Caco-2 (cell line): Measurements from ENCODE around the gene SMURF2. TPM values are rescaled to one million over a fixed set of nuclear protein-coding genes. Genes with fewer than 3 reads are reported as not detected.

Experiments used
- BruUV-seq: library from RNA; stranded (reverse); fragments of 400-500 nt; replicated peaks from 2 replicates; lab custom pipeline; 2021; lab: Mats Ljungman, UMichigan
- CTCF ChIA-PET: fragments of 300-600 bp; sonication (Branson Sonifier 250); formaldehyde crosslinking; loops from one replicate; lab custom pipeline; 2022; ENCODE audit warnings: antibody characterized with exemption; lab: Charles Lee
- POLR2A ChIA-PET: fragments of 300-600 bp; sonication (Branson Sonifier 250); formaldehyde crosslinking; loops from one replicate; lab custom pipeline; 2022; ENCODE audit warnings: antibody characterized with exemption; lab: Charles Lee
- DNase-seq, 2 experiments: peaks; one replicate each; pipeline versions ENCODE4 v3.0.0 to v3.0.0-alpha.2; 2020 to 2022
- H3K27me3 ChIP-seq: replicated peaks from 2 replicates; pipeline ENCODE4 v1.6.0; 2011; ENCODE audit warnings: low read length; ENCODE audit not compliant: control insufficient read depth, insufficient read depth
- H3K36me3 ChIP-seq: 2 replicates; pipeline ENCODE4 v1.5.1; 2011; ENCODE audit warnings: low read length; ENCODE audit not compliant: control insufficient read depth, insufficient read depth
- H3K4me1 ChIP-seq: fragments of 250-450 bp; sonication (Bioruptor Pico); 2 replicates; pipeline ENCODE4 v1.5.1; 2020; ENCODE audit warnings: mild to moderate bottlenecking
- H3K4me3 ChIP-seq: 2 replicates; pipeline ENCODE4 v1.5.1; 2011; ENCODE audit warnings: low read depth, mild to moderate bottlenecking, control low read depth, low read length
- H3K9me3 ChIP-seq: fragments of 250-450 bp; sonication (Bioruptor Pico); 2 replicates; pipeline ENCODE4 v1.5.1; 2020; ENCODE audit warnings: mild to moderate bottlenecking, moderate library complexity
- H3K27ac Mint-ChIP-seq: one replicate; pipeline ENCODE4 v1.8.0; 2022; ENCODE audit warnings: mixed read lengths; ENCODE audit not compliant: unreplicated experiment
- H3K27me3 Mint-ChIP-seq: one replicate; pipeline ENCODE4 v1.8.0; 2022; ENCODE audit warnings: mixed read lengths; ENCODE audit not compliant: insufficient read depth, unreplicated experiment
- H3K36me3 Mint-ChIP-seq: one replicate; pipeline ENCODE4 v1.8.0; 2022; ENCODE audit warnings: mild to moderate bottlenecking, mixed read lengths; ENCODE audit not compliant: insufficient read depth, unreplicated experiment
- H3K4me1 Mint-ChIP-seq: one replicate; pipeline ENCODE4 v1.8.0; 2022; ENCODE audit warnings: low read depth, mixed read lengths; ENCODE audit not compliant: unreplicated experiment
- H3K4me3 Mint-ChIP-seq: one replicate; pipeline ENCODE4 v1.8.0; 2022; ENCODE audit warnings: mild to moderate bottlenecking, moderate library complexity, mixed read lengths; ENCODE audit not compliant: unreplicated experiment
- H3K9me3 Mint-ChIP-seq: one replicate; pipeline ENCODE4 v1.8.0; 2022; ENCODE audit warnings: mixed read lengths; ENCODE audit not compliant: unreplicated experiment
- CTCF ChIP-seq, 2 experiments: fragments of 200-600 bp in 1 of 2; IDR thresholded peaks; 1 replicate in 1 of 2; 2 replicates in 1 of 2; pipeline versions ENCODE4 v1.5.1 to v1.8.0; 2011 to 2022; ENCODE audit warnings: antibody characterized with exemption in 1 of 2, control low read depth in 1 of 2, inconsistent platforms in 1 of 2, low read depth in 1 of 2, low read length in 1 of 2, mild to moderate bottlenecking in 1 of 2, moderate library complexity in 1 of 2; ENCODE audit not compliant: insufficient read depth in 1 of 2, severe bottlenecking in 1 of 2, unreplicated experiment in 1 of 2
- intact Hi-C: fragments of 100-400 bp; cut with micrococcal nuclease; formaldehyde crosslinking; loops from one replicate; pipeline ENCODE4 v1.10.0; 2022; ENCODE audit not compliant: unreplicated experiment
- total RNA-seq: library from RNA; stranded (reverse); gene quantifications from 2 replicates; pipeline ENCODE4 v1.2.3, GENCODE V29; 2022

SMURF2 gene
- total RNA-seq, 1 experiment from 2014 or later = 26.9 TPM

GRCh38 chr17:64658931-64659330 lies 3.2 kb downstream of the SMURF2 start:
- CTCF ChIA-PET = no interaction called here
- TF ChIP-seq CTCF (IDR thresholded peaks at IDR 0.05; ENCODE audit: insufficient read depth in 1 of 2, low read depth in 1 of 2, low read length in 1 of 2, severe bottlenecking in 1 of 2, unreplicated experiment in 1 of 2) = no peak
- BruUV-seq = no TSS peak
- Histone ChIP-seq H3K4me1 (no peaks in the 10 kb centered on the region), H3K36me3 (no peaks in the 10 kb centered on the region), H3K9me3 (no peaks in the 10 kb centered on the region), H3K4me3 (no peak overlapping the region), H3K27me3 (no peaks in the 10 kb centered on the region)
- H3K9me3 Mint-ChIP-seq = no peaks in the 10 kb centered on the region
- intact Hi-C loops = no loop called here
- peaks cover 20% of the 10 kb centered on the region for H3K36me3 Mint-ChIP-seq
- DNase-seq = no peak
- H3K27ac Mint-ChIP-seq = no peak overlapping the region
- POLR2A ChIA-PET = no interaction called here
- no peaks in the 10 kb centered on the region for H3K27me3 Mint-ChIP-seq
- H3K4me3 Mint-ChIP-seq = no peak overlapping the region
- peaks cover 18% of the 10 kb centered on the region for H3K4me1 Mint-ChIP-seq

- no peaks in the 10 kb centered on the region for H3K9me3 Mint-ChIP-seq
- Histone ChIP-seq H3K36me3 (no peaks in the 10 kb centered on the region), H3K9me3 (no peaks in the 10 kb centered on the region), H3K4me3 (no peak overlapping the region), H3K27me3 (no peaks in the 10 kb centered on the region), H3K4me1 (no peaks in the 10 kb centered on the region)
- POLR2A ChIA-PET = interaction anchor here (0.6 kb wide), 1 partner anchor 262 kb away, joined by 4 read pairs; no protein-coding TSS in a partner anchor
- intact Hi-C loops = no loop called here
- H3K27me3 Mint-ChIP-seq = no peaks in the 10 kb centered on the region
- no peak for DNase-seq
- TF ChIP-seq CTCF (IDR thresholded peaks at IDR 0.05; ENCODE audit: insufficient read depth in 1 of 2, low read depth in 1 of 2, low read length in 1 of 2, severe bottlenecking in 1 of 2, unreplicated experiment in 1 of 2) = no peak
- no peak overlapping the region for H3K27ac Mint-ChIP-seq
- no TSS peak for BruUV-seq
- CTCF ChIA-PET = no interaction called here
- H3K4me3 Mint-ChIP-seq = no peak overlapping the region
- H3K4me1 Mint-ChIP-seq = peaks cover 9% of the 10 kb centered on the region
- peaks cover 17% of the 10 kb centered on the region for H3K36me3 Mint-ChIP-seq
Measured at GRCh38 chr17:64657610-64658125, 4.4 kb downstream of the SMURF2 start.

- H3K36me3 ChIP-seq = no peaks in the 10 kb centered on the region
- POLR2A ChIA-PET = no interaction called here
Measured at GRCh38 chr17:64655704-64656103, 6.4 kb downstream of the SMURF2 start.

More at GRCh38 chr17:64655704-64656103, 6.4 kb downstream of the SMURF2 start:
- H3K9me3 Mint-ChIP-seq = no peaks in the 10 kb centered on the region
- Histone ChIP-seq H3K4me3 (no peak overlapping the region), H3K27me3 (no peaks in the 10 kb centered on the region), H3K9me3 (no peaks in the 10 kb centered on the region), H3K4me1 (no peaks in the 10 kb centered on the region)
- H3K4me3 Mint-ChIP-seq = no peak overlapping the region
- no peak for TF ChIP-seq CTCF (IDR thresholded peaks at IDR 0.05; ENCODE audit: insufficient read depth in 1 of 2, low read depth in 1 of 2, low read length in 1 of 2, severe bottlenecking in 1 of 2, unreplicated experiment in 1 of 2)
- H3K4me1 Mint-ChIP-seq = peaks cover 7% of the 10 kb centered on the region
- no peak for DNase-seq
- CTCF ChIA-PET = no interaction called here
- no peaks in the 10 kb centered on the region for H3K27me3 Mint-ChIP-seq
- H3K36me3 Mint-ChIP-seq = no peaks in the 10 kb centered on the region
- no peak overlapping the region for H3K27ac Mint-ChIP-seq
- BruUV-seq = no TSS peak
- intact Hi-C loops = no loop called here
